ENCODE results near the gene SPECC1L.
"Not testable (repeated sequence)": the region's sequence is repeated elsewhere in the genome, so short reads cannot be mapped to it uniquely, and the experiment has no call there.

DNA sequence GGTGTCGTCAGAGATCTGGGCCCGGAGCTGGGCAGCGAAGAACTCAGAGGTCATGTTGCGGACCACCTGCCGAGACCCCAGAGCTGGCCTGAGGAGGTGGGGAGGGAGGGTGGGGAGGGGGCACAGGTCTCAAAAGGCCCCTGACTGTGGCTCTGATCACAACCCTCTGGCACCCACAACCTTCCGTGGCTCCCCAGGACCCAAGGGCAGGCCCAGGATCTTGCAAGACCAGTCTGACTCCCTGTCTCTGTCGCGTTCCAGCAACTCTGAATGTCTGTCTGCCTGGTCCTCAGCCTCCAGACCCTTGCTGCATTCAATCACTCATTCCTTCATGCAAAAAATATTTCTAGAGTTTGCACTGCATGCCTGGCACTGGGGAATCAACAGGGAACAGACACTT, 21.2 kb upstream of the SPECC1L start:
- TF ChIP-seq POLR2AphosphoS5, POLR2A (IDR thresholded peaks at IDR 0.05): not testable (repeated sequence)
- TF ChIP-seq, protein P1, sequence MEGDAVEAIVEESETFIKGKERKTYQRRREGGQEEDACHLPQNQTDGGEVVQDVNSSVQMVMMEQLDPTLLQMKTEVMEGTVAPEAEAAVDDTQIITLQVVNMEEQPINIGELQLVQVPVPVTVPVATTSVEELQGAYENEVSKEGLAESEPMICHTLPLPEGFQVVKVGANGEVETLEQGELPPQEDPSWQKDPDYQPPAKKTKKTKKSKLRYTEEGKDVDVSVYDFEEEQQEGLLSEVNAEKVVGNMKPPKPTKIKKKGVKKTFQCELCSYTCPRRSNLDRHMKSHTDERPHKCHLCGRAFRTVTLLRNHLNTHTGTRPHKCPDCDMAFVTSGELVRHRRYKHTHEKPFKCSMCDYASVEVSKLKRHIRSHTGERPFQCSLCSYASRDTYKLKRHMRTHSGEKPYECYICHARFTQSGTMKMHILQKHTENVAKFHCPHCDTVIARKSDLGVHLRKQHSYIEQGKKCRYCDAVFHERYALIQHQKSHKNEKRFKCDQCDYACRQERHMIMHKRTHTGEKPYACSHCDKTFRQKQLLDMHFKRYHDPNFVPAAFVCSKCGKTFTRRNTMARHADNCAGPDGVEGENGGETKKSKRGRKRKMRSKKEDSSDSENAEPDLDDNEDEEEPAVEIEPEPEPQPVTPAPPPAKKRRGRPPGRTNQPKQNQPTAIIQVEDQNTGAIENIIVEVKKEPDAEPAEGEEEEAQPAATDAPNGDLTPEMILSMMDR (IDR thresholded peaks at IDR 0.05 in 8 of 11, conservative IDR thresholded peaks at IDR 0.05 in 3 of 11), result not testable (repeated sequence)
